Lower leg skin (tissue), 3 donors: Measurements from ENCODE around the gene STRBP.

ENCODE experiments used
- POLR2A ChIP-seq, 2 donors: fragments of 450-650 bp; IDR thresholded peaks; one replicate each; pipeline ENCODE4 v1.6.1; 2016 to 2017; ENCODE audit warnings: antibody characterized with exemption in 2 of 2, mild to moderate bottlenecking in 1 of 2, moderate library complexity in 1 of 2
- TF ChIP-seq, protein P1 (sequence below), 3 donors: fragments of 450-650 bp; IDR thresholded peaks; one replicate each; pipeline ENCODE4 v1.5.1; 2016; ENCODE audit warnings: antibody characterized with exemption in 3 of 3, mild to moderate bottlenecking in 3 of 3, moderate library complexity in 2 of 3

- TF ChIP-seq, protein P1, sequence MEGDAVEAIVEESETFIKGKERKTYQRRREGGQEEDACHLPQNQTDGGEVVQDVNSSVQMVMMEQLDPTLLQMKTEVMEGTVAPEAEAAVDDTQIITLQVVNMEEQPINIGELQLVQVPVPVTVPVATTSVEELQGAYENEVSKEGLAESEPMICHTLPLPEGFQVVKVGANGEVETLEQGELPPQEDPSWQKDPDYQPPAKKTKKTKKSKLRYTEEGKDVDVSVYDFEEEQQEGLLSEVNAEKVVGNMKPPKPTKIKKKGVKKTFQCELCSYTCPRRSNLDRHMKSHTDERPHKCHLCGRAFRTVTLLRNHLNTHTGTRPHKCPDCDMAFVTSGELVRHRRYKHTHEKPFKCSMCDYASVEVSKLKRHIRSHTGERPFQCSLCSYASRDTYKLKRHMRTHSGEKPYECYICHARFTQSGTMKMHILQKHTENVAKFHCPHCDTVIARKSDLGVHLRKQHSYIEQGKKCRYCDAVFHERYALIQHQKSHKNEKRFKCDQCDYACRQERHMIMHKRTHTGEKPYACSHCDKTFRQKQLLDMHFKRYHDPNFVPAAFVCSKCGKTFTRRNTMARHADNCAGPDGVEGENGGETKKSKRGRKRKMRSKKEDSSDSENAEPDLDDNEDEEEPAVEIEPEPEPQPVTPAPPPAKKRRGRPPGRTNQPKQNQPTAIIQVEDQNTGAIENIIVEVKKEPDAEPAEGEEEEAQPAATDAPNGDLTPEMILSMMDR (IDR thresholded peaks at IDR 0.05) = no peak
- no peak for TF ChIP-seq POLR2A (IDR thresholded peaks at IDR 0.05)
These were observed 15.2 kb downstream of the STRBP start for GRCh38 chr9:123253204-123253603.
